Ishikawa (cell line): ENCODE data around the gene TP53TG5.

Experiments
- CEBPB ChIP-seq: IDR thresholded peaks from 2 replicates; pipeline ENCODE4 v1.6.1; 2012
- EGR1 ChIP-seq: IDR thresholded peaks from 2 replicates; pipeline ENCODE4 v1.6.1; 2012
- EP300 ChIP-seq: IDR thresholded peaks from 2 replicates; pipeline ENCODE4 v1.6.1; 2012; ENCODE audit warnings: borderline replicate concordance
- FOXM1 ChIP-seq: IDR thresholded peaks from 2 replicates; pipeline ENCODE4 v1.6.1; 2012; ENCODE audit warnings: low read depth, borderline replicate concordance
- NFIC ChIP-seq: IDR thresholded peaks from 2 replicates; pipeline ENCODE4 v1.6.1; 2012
- RAD21 ChIP-seq: IDR thresholded peaks from 2 replicates; pipeline ENCODE4 v1.6.1; 2012; ENCODE audit warnings: low read depth
- TAF1 ChIP-seq: IDR thresholded peaks from 2 replicates; pipeline ENCODE4 v1.6.1; 2012; ENCODE audit warnings: low read depth, mild to moderate bottlenecking
- TCF12 ChIP-seq: IDR thresholded peaks from 2 replicates; pipeline ENCODE4 v1.6.1; 2012; ENCODE audit warnings: low read depth
- YY1 ChIP-seq: IDR thresholded peaks from 2 replicates; pipeline ENCODE4 v1.6.1; 2012; ENCODE audit warnings: low read depth
- TF ChIP-seq, protein P1 (sequence below): IDR thresholded peaks from 2 replicates; pipeline ENCODE4 v1.6.1; 2012; ENCODE audit warnings: low read depth, mild to moderate bottlenecking
- TF ChIP-seq, protein P2 (sequence below): IDR thresholded peaks from 2 replicates; pipeline ENCODE4 v1.6.1; 2012
- TF ChIP-seq, protein P3 (sequence below): IDR thresholded peaks from 2 replicates; pipeline ENCODE4 v1.6.1; 2012

DNA sequence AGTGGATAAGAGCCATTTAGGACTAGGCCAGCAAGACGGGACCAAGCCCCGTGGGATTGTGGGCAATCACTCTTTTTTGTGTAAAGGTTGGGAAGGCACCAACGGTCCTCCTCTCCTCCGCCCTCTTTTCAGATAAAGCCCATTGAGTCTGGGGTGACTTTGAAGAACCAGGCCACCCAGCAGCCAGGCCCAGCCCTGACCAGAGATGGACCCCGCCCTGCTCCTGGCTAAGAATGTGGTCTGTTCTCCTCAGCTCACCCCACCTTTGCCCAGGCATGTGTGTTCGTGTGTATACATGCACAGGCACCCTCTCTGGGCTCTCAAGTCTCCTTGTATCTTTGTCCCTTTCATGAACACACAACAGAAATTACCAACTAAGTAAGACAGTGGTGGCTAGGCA, 39.0 kb downstream of the TP53TG5 start:
- TF ChIP-seq EP300 (no peak), EGR1 (no peak), CEBPB (no peak), NFIC (no peak), YY1 (no peak), TAF1 (no peak), RAD21 (no peak), FOXM1 (no peak), TCF12 (no peak)
- TF ChIP-seq, protein P1, sequence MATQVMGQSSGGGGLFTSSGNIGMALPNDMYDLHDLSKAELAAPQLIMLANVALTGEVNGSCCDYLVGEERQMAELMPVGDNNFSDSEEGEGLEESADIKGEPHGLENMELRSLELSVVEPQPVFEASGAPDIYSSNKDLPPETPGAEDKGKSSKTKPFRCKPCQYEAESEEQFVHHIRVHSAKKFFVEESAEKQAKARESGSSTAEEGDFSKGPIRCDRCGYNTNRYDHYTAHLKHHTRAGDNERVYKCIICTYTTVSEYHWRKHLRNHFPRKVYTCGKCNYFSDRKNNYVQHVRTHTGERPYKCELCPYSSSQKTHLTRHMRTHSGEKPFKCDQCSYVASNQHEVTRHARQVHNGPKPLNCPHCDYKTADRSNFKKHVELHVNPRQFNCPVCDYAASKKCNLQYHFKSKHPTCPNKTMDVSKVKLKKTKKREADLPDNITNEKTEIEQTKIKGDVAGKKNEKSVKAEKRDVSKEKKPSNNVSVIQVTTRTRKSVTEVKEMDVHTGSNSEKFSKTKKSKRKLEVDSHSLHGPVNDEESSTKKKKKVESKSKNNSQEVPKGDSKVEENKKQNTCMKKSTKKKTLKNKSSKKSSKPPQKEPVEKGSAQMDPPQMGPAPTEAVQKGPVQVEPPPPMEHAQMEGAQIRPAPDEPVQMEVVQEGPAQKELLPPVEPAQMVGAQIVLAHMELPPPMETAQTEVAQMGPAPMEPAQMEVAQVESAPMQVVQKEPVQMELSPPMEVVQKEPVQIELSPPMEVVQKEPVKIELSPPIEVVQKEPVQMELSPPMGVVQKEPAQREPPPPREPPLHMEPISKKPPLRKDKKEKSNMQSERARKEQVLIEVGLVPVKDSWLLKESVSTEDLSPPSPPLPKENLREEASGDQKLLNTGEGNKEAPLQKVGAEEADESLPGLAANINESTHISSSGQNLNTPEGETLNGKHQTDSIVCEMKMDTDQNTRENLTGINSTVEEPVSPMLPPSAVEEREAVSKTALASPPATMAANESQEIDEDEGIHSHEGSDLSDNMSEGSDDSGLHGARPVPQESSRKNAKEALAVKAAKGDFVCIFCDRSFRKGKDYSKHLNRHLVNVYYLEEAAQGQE, result no peak
- TF ChIP-seq, protein P2, sequence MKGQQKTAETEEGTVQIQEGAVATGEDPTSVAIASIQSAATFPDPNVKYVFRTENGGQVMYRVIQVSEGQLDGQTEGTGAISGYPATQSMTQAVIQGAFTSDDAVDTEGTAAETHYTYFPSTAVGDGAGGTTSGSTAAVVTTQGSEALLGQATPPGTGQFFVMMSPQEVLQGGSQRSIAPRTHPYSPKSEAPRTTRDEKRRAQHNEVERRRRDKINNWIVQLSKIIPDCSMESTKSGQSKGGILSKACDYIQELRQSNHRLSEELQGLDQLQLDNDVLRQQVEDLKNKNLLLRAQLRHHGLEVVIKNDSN, result no peak
- TF ChIP-seq, protein P3, sequence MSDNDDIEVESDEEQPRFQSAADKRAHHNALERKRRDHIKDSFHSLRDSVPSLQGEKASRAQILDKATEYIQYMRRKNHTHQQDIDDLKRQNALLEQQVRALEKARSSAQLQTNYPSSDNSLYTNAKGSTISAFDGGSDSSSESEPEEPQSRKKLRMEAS, result no peak
